ENCODE data around the gene HDAC11.

DNA sequence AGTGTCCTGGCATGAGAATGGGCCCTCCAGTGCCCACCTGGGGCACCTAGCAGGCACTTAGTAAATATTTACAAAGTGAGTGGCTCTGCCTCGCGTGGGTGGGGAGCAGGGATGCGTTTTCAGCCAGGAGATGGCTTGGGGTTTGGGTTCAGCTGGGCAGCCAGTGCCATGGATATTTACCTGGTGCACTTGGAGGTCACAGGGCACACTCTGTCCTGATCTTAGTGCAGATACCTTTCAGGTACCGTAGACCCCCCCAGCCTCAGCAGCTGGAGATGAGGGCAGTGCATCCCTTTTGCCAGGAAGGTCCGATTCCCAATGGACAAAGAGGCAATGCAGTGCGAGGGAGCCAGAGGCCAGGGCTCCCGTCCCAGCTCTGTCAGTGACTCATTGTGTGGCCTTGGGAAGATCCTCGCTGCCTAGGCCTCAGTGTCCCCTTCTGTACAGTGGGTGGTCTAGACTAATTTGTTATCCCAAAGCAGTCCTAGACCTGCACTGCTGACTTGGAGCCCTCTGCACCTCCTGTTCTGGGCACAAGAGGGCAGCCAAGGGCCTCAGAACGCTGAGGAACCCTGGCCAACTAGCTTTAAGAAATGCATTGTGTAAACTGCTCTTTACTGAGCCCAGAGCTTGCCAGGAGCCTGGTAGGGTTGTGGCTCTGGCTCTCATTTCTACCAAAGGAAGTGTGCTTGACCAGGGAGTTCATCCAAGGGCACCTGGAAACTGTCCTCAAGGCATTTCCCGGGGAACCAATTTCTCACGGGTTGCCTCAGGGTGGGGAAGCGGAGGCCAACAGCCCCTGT lies 16.0 kb downstream of the HDAC11 start:
- TF ChIP-seq POLR2AphosphoS5 (IDR thresholded peaks at IDR 0.05; ENCODE audit: borderline replicate concordance, low read depth, low read length): no peak
- no peak for TF ChIP-seq EZH2 (IDR thresholded peaks at IDR 0.05)
- TF ChIP-seq FOXP2 (optimal IDR thresholded peaks at IDR 0.05; ENCODE audit: control extremely low read depth, extremely low read length, insufficient read depth): no peak
